NCI-H510A (cell line): ENCODE data around the gene BIRC6.
A peak's percentile ranks its signal among the peaks of the same experiment; 100 is the strongest.
"Not testable (repeated sequence)": the region's sequence is repeated elsewhere in the genome, so short reads cannot be mapped to it uniquely, and the experiment has no call there.

Experiments
- DNase-seq: peaks from one replicate; lab custom pipeline; 2025; lab: John Stamatoyannopoulos, UW

Gene BIRC6

GRCh38 chr2:32356681-32357317 is at the start of gene BIRC6:
BIRC6 (plus strand) TSS chr2:32357023; CDS start chr2:32357162, 139 bp downstream.
- DNase-seq, result peak; percentile 95

GRCh38 chr2:32310577-32310976 is 46.2 kb upstream of the BIRC6 start:
- no peak for DNase-seq

GRCh38 chr2:32314886-32315285 is 41.9 kb upstream of the BIRC6 start:
- DNase-seq, result no peak

- not testable (repeated sequence) for DNase-seq
These were observed 28.1 kb upstream of the BIRC6 start for GRCh38 chr2:32328679-32329078.

- not testable (repeated sequence) for DNase-seq
These were observed 27.4 kb upstream of the BIRC6 start for GRCh38 chr2:32329180-32329980.

- DNase-seq, result no peak
These were observed 26.7 kb upstream of the BIRC6 start for GRCh38 chr2:32330136-32330535.

- no peak for DNase-seq
These were observed 14.0 kb upstream of the BIRC6 start for GRCh38 chr2:32342801-32343200.

GRCh38 chr2:32350797-32351196 is 6.0 kb upstream of the BIRC6 start:
- not testable (repeated sequence) for DNase-seq

GRCh38 chr2:32355976-32356680 is 695 bp upstream of the BIRC6 start:
- peak; percentile 58 for DNase-seq

- peak; percentile 26 for DNase-seq
These were observed 691 bp downstream of the BIRC6 start for GRCh38 chr2:32357318-32358110.

GRCh38 chr2:32358111-32358482 is 1.3 kb downstream of the BIRC6 start:
- DNase-seq, result no peak

GRCh38 chr2:32360416-32360815 is 3.6 kb downstream of the BIRC6 start:
- DNase-seq, result no peak

GRCh38 chr2:32362997-32363396 is 6.2 kb downstream of the BIRC6 start:
- DNase-seq, result not testable (repeated sequence)

- DNase-seq, result no peak
These were observed 6.8 kb downstream of the BIRC6 start for GRCh38 chr2:32363597-32363996.

GRCh38 chr2:32364290-32364689 is 7.5 kb downstream of the BIRC6 start:
- DNase-seq, result not testable (repeated sequence)

GRCh38 chr2:32365679-32366078 is 8.9 kb downstream of the BIRC6 start:
- not testable (repeated sequence) for DNase-seq

- no peak for DNase-seq
These were observed 9.8 kb downstream of the BIRC6 start for GRCh38 chr2:32366595-32366994.

GRCh38 chr2:32369222-32369621 is 12.4 kb downstream of the BIRC6 start:
- no peak for DNase-seq

- DNase-seq, result not testable (repeated sequence)
These were observed 14.1 kb downstream of the BIRC6 start for GRCh38 chr2:32370942-32371341.

- DNase-seq, result no peak
These were observed 15.8 kb downstream of the BIRC6 start for GRCh38 chr2:32372519-32373182.

- DNase-seq, result no peak
These were observed 18.5 kb downstream of the BIRC6 start for GRCh38 chr2:32375228-32375892.
